HG02870 (cell line): ENCODE data around the gene STMN3.
"Not testable (repeated sequence)": the region's sequence is repeated elsewhere in the genome, so short reads cannot be mapped to it uniquely, and the experiment has no call there.

Source experiments
- ATAC-seq: cut with Tn5 transposase; IDR thresholded peaks from one replicate; pipeline ENCODE4 v1.9.1; 2021; ENCODE audit warnings: mild to moderate bottlenecking, moderate library complexity; ENCODE audit not compliant: unreplicated experiment

Gene STMN3

GRCh38 chr20:63639093-63639975, 13.9 kb downstream of the STMN3 start:
- no peak for ATAC-seq

DNA sequence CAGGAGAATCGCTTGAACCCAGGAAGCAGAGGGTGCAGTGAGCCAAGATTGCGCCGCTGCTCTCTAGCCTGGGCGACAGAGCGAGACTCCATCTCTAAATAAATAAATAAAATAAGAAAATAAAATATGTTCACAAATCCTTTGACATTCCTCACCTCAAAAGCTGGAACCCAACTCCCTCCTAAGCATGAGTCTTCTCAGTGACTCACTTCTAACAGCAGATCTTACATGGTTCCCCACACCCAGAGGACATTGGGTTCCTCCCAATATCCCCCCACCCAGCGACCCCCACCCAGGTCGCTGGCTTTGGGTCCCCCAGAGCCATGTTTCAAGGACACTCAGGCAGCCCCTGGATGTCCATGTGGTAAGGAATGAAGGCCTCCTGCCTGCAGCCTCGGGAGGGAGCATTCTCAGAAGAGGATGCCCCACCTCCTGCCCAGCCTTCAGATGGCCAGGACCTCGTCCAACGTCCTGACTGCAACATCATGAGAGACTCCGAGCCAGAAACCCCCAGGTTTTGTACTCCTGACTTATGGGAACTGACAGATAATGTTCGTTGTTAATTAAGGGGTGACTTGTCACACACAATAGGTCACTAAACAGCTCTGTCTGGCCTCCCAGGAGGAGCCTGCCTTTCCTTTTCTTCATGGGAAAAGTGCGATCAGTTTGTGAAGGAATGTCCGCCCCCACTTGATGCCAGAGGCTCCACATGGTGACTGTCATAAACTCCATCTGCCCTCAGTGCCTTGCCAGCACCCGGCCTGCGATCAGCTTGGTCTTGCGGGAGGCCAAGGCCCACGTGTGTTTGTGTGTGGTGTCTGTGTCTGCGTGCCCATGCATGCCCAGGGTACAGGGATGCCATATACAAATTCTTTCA, 16.2 kb downstream of the STMN3 start:
- no peak for ATAC-seq

- no peak for ATAC-seq
Observed at GRCh38 chr20:63635431-63636141, 17.6 kb downstream of the STMN3 start.

GRCh38 chr20:63633732-63634131, 19.5 kb downstream of the STMN3 start:
- no peak for ATAC-seq

GRCh38 chr20:63631426-63631825, 21.8 kb downstream of the STMN3 start:
- not testable (repeated sequence) for ATAC-seq

- not testable (repeated sequence) for ATAC-seq
Observed at GRCh38 chr20:63630956-63631355, 22.3 kb downstream of the STMN3 start.

- ATAC-seq, result no peak
Observed at GRCh38 chr20:63628246-63628975, 24.8 kb downstream of the STMN3 start.

- ATAC-seq, result no peak
Observed at GRCh38 chr20:63627751-63628245, 25.4 kb downstream of the STMN3 start.

DNA sequence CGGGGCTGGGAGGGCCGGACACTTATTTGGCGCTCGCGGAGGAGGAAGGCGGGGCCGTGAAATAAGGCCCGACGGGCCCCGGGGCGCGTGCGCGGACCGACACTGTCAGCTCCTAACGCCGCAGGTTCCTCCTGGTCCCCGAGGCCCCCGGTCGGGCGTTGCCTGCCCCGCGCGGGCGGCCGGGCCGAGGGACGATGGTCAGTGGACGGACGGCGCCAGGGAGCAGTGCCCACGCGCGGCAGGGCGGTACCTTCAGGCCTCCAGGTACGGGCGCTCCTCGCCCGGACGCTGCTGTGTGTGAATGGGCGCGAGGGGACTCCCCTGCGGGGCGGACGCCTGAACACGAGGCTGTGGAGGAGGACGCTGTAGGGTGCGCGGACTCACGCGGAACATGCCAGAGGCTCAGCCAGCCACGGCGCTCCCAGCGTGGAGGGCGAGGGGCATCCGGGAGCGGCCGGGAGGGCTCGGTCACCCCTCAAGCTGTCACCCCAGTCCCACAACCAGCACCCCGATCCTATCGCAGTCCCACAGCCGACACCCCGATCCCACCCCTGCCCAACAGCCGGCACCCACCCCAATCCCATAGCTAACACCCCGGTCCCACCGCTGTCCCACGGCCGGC, 26.0 kb downstream of the STMN3 start:
- ATAC-seq, result peak; percentile 78

GRCh38 chr20:63626424-63627128, 26.6 kb downstream of the STMN3 start, which contains the start of gene GMEB2:
Gene GMEB2, minus strand, starts transcription at chr20:63627101. Its CDS starts 7,704 bp downstream, at chr20:63619397.
- peak; percentile 29 for ATAC-seq

GRCh38 chr20:63625771-63626423, 27.3 kb downstream of the STMN3 start:
- ATAC-seq, result no peak

- no peak for ATAC-seq
Observed at GRCh38 chr20:63624486-63624885, 28.7 kb downstream of the STMN3 start.

DNA sequence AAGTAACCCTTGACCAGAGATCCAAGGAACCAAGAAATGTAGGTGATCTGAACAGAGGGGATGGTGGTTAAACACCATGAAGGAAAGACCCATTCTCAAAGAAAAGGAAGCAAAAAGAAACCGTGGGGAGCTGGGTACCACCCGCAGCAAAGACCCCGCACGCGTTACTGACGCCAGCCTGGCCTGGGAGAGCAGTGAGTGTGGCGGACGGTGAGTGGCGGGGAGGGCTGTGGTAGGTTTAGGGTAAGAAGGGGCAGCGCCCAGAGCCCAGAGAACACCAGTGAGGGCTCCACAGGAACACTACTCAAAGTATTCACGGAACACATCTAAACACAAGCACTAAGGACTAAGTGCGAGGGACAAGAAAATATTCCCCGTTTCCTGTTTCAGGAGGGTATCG, 30.5 kb downstream of the STMN3 start:
- no peak for ATAC-seq

DNA sequence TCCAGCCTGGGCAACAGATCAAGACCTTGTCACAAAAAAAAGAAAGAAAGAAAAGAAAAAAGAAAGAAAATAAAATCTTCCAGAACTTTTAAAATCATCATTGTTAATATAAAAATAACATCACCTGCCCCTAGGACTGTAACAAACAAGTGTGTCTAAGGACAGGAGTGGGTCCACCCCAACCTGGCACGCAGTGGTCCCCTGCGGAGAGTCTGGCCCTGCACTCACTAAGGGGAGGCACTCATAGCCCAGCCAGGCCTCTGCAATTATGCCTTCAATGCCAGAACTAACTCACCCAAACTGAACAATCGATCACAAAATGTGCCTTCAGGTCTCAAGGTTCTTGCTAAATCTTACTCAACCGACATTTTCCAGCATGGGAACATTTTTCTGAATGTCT, 31.1 kb downstream of the STMN3 start:
- no peak for ATAC-seq

- no peak for ATAC-seq
Observed at GRCh38 chr20:63620991-63621390, 32.2 kb downstream of the STMN3 start.

GRCh38 chr20:63619505-63619904, 33.7 kb downstream of the STMN3 start:
- no peak for ATAC-seq

DNA sequence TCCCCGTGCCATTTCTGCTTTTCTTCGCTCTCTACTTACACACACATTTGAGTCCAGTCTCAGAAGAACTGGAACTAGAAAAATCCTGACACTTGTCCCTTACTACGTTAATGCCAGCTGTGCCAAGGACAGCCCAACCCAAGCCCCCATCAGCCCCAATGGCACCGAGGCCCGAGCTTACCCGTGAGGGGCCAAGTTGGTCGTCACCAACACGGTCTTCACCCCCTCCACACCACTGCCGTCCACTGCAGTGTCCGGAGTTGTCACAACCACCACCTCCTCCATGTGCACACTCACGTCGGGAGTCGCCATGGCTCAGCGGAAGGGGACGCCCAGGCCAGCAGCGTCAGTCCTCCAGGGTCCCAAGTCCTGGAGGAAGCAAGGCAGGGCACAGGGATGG, 34.1 kb downstream of the STMN3 start:
- no peak for ATAC-seq

DNA sequence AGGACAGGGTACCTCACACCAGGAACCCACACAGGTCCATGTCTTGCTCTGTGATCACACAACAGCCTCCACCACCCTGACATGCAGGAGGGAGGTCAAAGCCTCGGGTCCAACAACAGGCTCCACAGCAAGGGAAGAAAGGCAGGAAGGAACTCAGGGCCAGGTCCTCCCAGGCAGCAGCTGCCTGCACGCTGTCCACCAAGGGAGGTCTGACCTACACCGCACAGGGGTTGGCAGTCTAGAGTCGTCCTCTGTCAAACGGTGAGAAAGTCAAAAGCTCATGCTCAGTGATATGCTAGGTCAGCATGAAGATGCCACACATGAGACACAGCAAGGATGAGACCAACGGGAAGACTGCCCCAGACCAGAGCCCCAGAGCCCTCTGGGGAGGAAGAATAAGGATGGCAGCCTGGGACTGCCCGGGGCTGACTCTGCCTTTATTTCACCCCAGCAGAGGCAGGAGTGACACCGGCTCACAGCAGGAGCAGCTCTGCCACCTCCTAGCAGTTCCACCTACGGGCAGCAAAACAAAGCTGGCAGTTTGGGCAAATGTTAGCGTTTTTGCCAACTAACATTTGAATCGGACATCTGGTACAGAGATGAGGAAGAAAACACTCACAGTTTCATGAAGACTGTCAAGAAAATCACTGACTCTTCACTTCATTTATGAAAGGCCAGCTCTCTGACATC, 34.8 kb downstream of the STMN3 start:
- ATAC-seq, result no peak
